GM21360 (cell line): ENCODE results near the gene CYYR1.
"Not testable (repeated sequence)": the region's sequence is repeated elsewhere in the genome, so short reads cannot be mapped to it uniquely, and the experiment has no call there.

Experiments used
- ATAC-seq: cut with Tn5 transposase; IDR thresholded peaks from one replicate; pipeline ENCODE4 v1.9.1; 2021; ENCODE audit warnings: mild to moderate bottlenecking, moderate library complexity; ENCODE audit not compliant: unreplicated experiment

CYYR1 gene

DNA sequence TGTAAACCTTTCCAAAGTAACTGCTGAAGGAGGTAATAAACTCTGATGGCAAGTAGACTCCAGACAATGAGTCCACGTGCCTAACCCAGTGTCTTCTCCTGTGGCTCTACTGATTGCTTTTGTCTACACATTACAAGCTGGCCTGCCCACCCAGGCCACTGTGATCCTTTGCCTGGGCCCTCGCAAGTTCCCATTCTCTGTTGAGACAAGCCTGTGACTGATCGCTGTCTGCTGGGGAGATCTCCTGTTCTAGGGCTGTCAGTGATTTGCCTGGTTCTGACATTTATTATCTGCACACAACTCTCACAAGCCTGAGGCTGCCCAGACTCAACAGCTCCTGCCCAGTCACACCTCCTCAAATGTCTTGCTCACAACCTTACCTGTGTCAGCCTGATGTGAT, 81.4 kb downstream of the CYYR1 start:
- no peak for ATAC-seq

DNA sequence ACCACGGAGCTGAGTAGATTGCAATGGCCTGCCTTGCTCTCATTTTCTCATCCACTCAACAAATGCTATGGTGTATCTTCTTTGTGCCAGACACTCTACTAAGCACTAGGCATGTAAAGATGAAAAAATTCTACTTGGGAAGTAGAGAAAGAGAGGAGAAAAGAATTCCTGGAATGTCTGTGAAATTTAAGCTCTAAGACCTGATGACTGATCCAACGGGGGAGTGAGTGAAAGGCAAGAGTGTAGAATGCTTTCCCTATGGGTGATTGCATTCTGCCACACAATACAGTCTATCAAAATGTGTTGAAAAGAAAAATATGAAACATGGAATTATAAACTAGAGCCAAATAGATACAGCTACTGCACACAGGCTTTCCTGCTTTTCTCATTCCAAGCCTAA, 82.3 kb downstream of the CYYR1 start:
- ATAC-seq, result no peak

DNA sequence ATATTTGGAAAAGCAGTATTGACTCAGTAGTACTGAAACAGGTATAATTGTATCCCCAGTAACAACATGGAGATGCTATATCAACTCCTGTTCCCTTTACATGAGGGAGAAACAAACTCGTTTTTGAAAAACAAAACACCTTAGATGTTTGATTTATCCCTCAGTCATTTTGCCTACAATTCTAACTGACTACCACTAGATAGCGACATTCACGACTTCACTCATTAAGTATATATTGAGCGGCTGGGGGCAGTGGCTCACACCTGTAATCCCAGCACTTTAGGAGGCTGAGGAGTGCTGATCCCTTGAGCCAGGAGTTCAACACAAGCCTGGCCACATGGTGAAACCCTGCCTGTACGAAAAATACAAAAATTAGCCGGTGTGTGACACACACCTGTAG, 83.3 kb downstream of the CYYR1 start:
- no peak for ATAC-seq

DNA sequence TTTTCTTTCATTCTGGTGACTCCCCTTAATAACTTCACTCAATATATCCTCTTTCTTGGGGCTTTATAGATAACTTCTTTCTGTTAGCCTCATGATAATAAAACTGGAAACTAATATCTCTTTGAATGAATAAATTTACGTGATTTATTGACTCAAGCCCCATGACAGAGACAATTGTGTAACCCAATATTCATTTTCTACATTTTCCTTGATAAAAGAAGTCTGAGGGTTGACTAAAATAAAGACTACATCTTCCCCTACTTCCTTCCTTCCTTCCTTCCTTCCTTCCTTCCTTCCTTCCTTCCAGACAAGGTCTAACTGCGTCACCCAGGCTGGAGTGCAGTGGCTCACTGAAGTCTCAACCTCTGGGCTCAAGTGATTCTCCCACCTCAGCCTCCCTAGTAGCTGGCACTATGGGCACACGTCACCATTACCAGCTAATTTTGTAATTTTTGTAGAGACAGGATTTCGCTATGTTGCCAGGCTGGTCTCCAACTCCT, 85.1 kb downstream of the CYYR1 start:
- ATAC-seq, result no peak

DNA sequence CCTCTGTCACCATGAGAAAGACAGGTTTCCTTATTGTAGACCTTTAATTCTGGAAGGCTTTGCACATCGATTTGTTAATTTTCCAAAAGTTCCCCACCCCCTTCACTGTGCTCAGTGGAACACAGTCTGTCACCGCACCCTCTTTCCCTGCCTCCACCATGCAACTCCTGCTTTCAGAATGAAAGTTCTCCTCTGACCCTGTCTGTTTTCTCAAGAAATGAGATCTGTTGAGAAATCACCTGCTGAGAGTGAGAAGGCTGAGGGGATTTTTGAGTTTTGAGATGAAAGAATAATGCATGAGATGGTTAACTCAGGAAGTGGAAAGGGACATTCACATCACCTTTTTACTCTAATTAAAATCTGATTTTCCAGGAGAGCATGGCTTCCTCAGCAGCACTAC, 99.6 kb downstream of the CYYR1 start:
- no peak for ATAC-seq

DNA sequence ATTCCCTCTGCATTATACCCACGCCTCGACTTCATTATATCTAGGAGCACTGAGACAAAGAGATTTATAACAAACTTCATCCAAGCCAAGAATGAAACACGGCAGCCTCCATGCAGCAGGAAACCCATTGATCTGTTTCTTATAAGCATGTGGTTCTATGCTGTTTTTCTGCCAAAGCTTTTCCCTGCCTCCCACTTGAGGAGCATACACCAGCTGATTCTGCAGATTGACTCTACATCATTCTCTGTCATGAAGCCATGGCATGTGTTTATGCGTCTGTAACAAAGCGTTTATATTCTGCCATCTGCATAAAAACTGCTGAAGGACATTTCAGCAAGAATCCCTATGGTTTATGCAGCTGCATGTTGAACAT, 102.0 kb downstream of the CYYR1 start:
- no peak for ATAC-seq

GRCh38 chr21:26470351-26471098, 102.6 kb downstream of the CYYR1 start:
- ATAC-seq, result no peak

DNA sequence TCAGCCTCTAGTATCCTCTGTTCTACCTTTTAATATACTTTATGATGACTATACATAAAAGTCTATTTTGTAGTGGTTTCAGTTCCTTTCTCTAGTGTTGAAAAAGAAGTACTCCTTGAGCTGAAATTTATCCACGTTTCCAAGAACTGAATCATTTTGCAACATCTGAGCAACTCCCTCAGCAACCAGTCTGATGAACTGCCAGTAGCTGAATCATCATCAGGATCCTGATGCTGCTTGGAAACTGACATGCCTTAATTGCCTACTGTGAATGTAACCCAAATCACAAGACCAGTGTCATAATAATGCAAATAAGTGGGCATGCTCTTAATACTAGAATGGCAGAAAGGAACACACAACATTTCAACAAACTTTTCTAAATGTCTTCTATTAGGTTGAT, 103.3 kb downstream of the CYYR1 start:
- ATAC-seq, result no peak

DNA sequence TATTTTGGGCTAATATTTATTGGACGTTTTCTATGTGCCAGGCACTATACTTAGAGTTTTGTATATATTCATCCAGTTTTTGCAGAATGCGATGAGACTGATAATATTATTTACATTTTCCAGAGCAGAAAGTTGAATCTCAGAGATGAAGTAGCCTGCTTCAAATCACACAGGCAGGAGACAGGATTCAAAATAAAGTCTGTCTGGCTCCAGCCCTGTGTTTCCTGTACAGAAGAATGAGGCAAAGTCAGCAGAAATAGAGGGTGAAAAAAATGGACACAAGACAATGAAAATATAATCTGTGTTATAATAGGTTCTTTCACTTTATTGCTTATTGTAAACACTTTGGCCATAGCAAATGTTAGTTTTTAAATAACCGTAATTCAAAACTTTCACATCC, 107.2 kb downstream of the CYYR1 start:
- ATAC-seq, result no peak

DNA sequence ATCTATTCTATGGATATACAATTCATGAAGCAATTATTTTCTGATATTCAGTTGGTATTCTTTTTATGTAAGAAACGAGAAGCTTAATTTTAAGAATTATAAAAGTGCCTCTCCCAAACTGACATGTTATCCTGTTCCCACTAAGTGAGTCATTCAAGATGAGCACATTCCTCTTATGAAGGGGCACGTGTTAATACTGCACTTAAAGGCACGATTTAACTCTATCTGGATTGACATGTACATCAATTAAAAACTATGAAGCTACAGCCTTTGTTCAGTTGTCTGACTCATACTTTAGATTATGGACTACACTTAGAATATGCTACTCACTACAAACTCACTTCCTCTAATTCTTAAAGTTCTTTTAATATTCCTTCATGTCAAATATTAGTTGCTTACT, 111.6 kb downstream of the CYYR1 start:
- ATAC-seq, result no peak

DNA sequence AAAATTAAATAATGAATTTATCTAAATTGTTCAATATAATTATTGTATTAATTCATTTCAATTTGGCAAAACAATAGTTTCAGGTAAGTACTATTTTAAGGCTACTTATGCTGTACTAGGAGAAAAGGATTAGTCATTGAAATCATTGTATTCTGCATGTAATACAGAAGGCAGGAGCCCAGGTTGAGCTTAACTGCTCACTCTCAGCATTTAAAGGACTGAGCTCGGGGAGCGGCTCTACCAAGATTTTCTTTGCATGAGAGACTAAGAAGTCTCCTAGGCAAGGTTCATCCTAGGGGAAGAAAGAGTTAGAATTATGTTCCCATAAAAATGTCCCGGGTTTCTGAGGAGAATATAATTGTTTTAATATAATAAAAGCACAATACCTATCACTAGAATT, 112.5 kb downstream of the CYYR1 start:
- no peak for ATAC-seq

GRCh38 chr21:26458854-26459253, 114.2 kb downstream of the CYYR1 start:
- not testable (repeated sequence) for ATAC-seq

DNA sequence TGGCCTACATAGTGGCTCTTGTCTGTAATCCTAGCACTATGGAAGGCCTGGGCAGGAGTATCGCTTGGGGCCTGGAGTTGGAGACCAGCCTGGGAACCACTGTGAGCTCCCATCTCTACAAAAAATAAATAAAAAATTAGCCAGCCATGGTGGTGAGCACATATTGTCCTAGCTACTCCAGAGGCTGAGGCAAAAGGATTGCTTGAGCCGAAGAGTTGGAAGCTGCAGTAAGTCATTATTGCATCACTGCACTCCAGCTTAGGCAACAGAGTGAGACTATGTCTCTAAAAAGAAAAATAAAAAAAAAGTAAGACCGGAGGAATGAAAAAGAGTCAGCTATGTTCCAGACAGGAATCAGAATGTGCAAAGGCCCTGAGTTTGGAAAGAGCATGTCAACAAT, 115.3 kb downstream of the CYYR1 start:
- ATAC-seq, result no peak

DNA sequence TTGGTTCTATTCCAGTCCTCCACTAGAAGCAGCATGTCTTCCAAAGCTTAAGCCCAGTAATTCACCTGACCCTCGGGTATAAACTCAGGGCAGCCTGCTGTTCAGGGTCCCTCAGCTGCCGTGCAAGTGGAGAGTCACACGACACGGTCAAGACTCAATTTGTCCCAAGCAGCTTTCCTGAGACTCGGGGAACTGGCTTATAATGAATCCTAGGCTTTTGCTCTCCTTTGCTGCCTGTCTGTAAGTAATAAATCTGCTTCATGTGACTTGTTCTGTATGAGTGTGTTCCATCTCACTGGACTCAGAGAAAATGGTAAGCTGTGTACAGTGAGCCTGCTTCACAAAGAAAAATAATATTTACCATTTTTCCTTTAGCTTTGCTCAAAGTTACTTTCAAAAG, 119.8 kb downstream of the CYYR1 start:
- ATAC-seq, result no peak

GRCh38 chr21:26451081-26451740, 121.9 kb downstream of the CYYR1 start:
- no peak for ATAC-seq

DNA sequence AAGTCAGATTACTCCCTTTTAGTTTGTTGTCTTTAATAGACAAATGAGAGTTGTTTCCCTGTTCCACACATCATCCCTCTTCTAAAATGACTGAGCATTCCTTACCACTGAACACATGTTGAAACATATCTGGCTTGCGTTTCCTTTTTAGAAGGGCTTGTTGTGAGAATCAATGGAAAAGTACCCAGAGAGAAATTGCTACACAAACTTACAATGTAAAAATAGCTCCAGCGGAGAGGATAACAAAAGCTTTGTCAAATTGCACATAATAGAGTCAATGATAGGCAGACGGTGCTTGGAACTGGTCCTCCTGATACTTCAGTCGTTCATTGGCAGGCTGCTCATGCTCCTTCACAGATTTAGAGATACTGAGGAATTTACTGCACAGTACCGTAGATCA, 123.9 kb downstream of the CYYR1 start:
- no peak for ATAC-seq

GRCh38 chr21:26448751-26449150, 124.3 kb downstream of the CYYR1 start:
- ATAC-seq, result no peak

- no peak for ATAC-seq
These were observed 125.1 kb downstream of the CYYR1 start for GRCh38 chr21:26447932-26448475.

DNA sequence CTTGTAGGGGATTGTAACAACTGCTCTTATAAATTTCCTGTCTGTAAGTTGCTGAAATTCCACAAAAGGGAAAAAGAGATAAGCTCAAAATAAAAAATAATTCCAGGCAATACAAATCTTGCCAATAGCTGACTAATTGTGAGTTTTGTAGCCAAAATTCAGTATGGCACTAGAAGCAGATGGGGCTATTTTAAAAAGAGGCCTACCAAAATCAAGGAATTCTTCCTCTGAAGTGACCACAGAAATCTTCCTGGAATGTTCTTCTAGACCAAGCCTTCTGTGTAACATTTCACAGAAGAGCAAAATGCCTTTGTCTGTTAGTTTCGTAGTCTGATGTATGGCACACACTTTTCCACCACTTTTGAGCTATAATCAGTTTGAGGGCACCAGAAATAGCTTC, 127.6 kb downstream of the CYYR1 start:
- no peak for ATAC-seq

- no peak for ATAC-seq
These were observed 128.4 kb downstream of the CYYR1 start for GRCh38 chr21:26444646-26445045.

DNA sequence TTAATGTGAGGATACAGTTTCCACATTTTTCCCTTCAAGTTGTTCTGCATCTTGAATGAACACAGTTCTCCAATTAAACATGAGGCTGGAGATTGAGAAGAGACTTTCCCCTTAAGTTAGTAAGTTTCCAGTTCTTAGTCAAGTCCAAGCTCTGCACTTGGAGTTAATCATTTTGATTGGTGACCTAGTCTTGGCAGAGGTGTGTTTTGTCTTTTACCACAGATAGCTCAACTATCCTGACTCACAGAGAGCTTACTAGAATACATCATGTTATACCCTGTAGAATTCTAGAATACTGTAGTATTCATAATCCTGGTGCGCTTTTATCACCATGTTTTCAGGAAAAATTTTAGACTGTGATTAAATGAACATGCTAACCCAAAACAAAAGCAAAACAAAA, 129.2 kb downstream of the CYYR1 start:
- no peak for ATAC-seq

GRCh38 chr21:26443291-26443690, 129.8 kb downstream of the CYYR1 start:
- no peak for ATAC-seq
